IPS-20b (cell line): ENCODE measurements around the gene ZNF736.
"Not testable (repeated sequence)": the region's sequence is repeated elsewhere in the genome, so short reads cannot be mapped to it uniquely, and the experiment has no call there.

Experiments used
- H3K27ac ChIP-seq: one replicate; pipeline ENCODE4 v1.5.1; 2013; ENCODE audit warnings: low read length
- H3K27me3 ChIP-seq: 2 replicates; pipeline ENCODE4 v1.6.1; 2013; ENCODE audit warnings: mild to moderate bottlenecking, low read length, inconsistent platforms; ENCODE audit not compliant: insufficient read depth
- H3K36me3 ChIP-seq: 2 replicates; pipeline ENCODE4 v1.6.1; 2013; ENCODE audit warnings: low read depth, mild to moderate bottlenecking, inconsistent platforms, low read length, moderate library complexity; ENCODE audit not compliant: insufficient read depth
- H3K4me1 ChIP-seq: 2 replicates; pipeline ENCODE4 v1.6.1; 2013; ENCODE audit warnings: mild to moderate bottlenecking, control low read depth, inconsistent platforms, low read length, moderate library complexity; ENCODE audit not compliant: insufficient read depth
- H3K4me3 ChIP-seq: 2 replicates; pipeline ENCODE4 v1.5.1; 2013; ENCODE audit warnings: mild to moderate bottlenecking, low read length, inconsistent platforms
- H3K9ac ChIP-seq: 2 replicates; pipeline ENCODE4 v1.6.1; 2013; ENCODE audit warnings: low read depth, mild to moderate bottlenecking, inconsistent platforms, low read length, moderate library complexity
- H3K9me3 ChIP-seq: 2 replicates; pipeline ENCODE4 v1.6.1; 2013; ENCODE audit warnings: mild to moderate bottlenecking, low read depth, low read length, inconsistent platforms; ENCODE audit not compliant: insufficient read depth

Gene ZNF736

GRCh38 chr7:64313740-64314491 lies at the start of gene ZNF736:
Gene ZNF736, plus strand, starts transcription at chr7:64313961. Its CDS starts 190 bp downstream, at chr7:64314151.
- H3K4me3 ChIP-seq = no peak within 1 kb of the TSS
- peaks cover 92% of the 10 kb centered on the region for H3K9me3 ChIP-seq
- no peaks in the 10 kb centered on the region for H3K36me3 ChIP-seq
- H3K27ac ChIP-seq = no peak within 1 kb of the TSS
- no peak within 1 kb of the TSS for H3K9ac ChIP-seq
- no peaks in the 10 kb centered on the region for H3K27me3 ChIP-seq
- no peaks in the 10 kb centered on the region for H3K4me1 ChIP-seq

- no peaks in the 10 kb centered on the region for H3K36me3 ChIP-seq
- no peaks in the 10 kb centered on the region for H3K27me3 ChIP-seq
- no peak overlapping the region for H3K27ac ChIP-seq
- no peaks in the 10 kb centered on the region for H3K4me1 ChIP-seq
- H3K4me3 ChIP-seq = no peak overlapping the region
- H3K9ac ChIP-seq = no peak overlapping the region
- H3K9me3 ChIP-seq = peaks cover 91% of the 10 kb centered on the region
Observed at GRCh38 chr7:64266341-64266919, 47.3 kb upstream of the ZNF736 start.

GRCh38 chr7:64277630-64278029 lies 36.1 kb upstream of the ZNF736 start:
- H3K36me3 ChIP-seq = no peaks in the 10 kb centered on the region
- peaks cover 89% of the 10 kb centered on the region for H3K9me3 ChIP-seq

GRCh38 chr7:64294701-64295420 lies 18.9 kb upstream of the ZNF736 start:
- H3K4me3 ChIP-seq = no peak overlapping the region
- no peak overlapping the region for H3K27ac ChIP-seq
- H3K27me3 ChIP-seq = no peaks in the 10 kb centered on the region
- no peaks in the 10 kb centered on the region for H3K4me1 ChIP-seq
- H3K9ac ChIP-seq = no peak overlapping the region
- H3K36me3 ChIP-seq = no peaks in the 10 kb centered on the region
- peaks cover 93% of the 10 kb centered on the region for H3K9me3 ChIP-seq

More at GRCh38 chr7:64277630-64278029, 36.1 kb upstream of the ZNF736 start:
- no peak overlapping the region for H3K27ac ChIP-seq
- no peak overlapping the region; the same call in 1 of the 2 replicates for H3K4me3 ChIP-seq
- H3K9ac ChIP-seq = no peak overlapping the region
- H3K4me1 ChIP-seq = no peaks in the 10 kb centered on the region
- no peaks in the 10 kb centered on the region for H3K27me3 ChIP-seq

- H3K9ac ChIP-seq, H3K27me3 ChIP-seq, H3K36me3 ChIP-seq, H3K4me3 ChIP-seq, H3K27ac ChIP-seq, H3K4me1 ChIP-seq: not testable (repeated sequence)
- H3K9me3 ChIP-seq = peaks cover 94% of the 10 kb centered on the region
Observed at GRCh38 chr7:64297418-64297817, 16.3 kb upstream of the ZNF736 start.

GRCh38 chr7:64300641-64301405 lies 12.9 kb upstream of the ZNF736 start:
- Histone ChIP-seq H3K9ac (no peak overlapping the region), H3K4me3 (no peak overlapping the region), H3K27ac (no peak overlapping the region), H3K36me3 (no peaks in the 10 kb centered on the region), H3K27me3 (no peaks in the 10 kb centered on the region), H3K9me3 (peaks cover 97% of the 10 kb centered on the region), H3K4me1 (no peaks in the 10 kb centered on the region)

- Histone ChIP-seq H3K27me3 (no peaks in the 10 kb centered on the region), H3K4me3 (no peak overlapping the region), H3K9ac (no peak overlapping the region), H3K9me3 (peaks cover 88% of the 10 kb centered on the region), H3K4me1 (no peaks in the 10 kb centered on the region), H3K27ac (no peak overlapping the region), H3K36me3 (no peaks in the 10 kb centered on the region)
Observed at GRCh38 chr7:64307254-64308015, 6.3 kb upstream of the ZNF736 start.

GRCh38 chr7:64308016-64308270 lies 5.8 kb upstream of the ZNF736 start:
- Histone ChIP-seq H3K9ac (no peak overlapping the region), H3K4me3 (no peak overlapping the region), H3K36me3 (no peaks in the 10 kb centered on the region), H3K9me3 (peaks cover 88% of the 10 kb centered on the region), H3K27ac (no peak overlapping the region), H3K4me1 (no peaks in the 10 kb centered on the region), H3K27me3 (no peaks in the 10 kb centered on the region)

GRCh38 chr7:64310426-64310825 lies 3.3 kb upstream of the ZNF736 start:
- no peaks in the 10 kb centered on the region for H3K36me3 ChIP-seq
- H3K9me3 ChIP-seq = peaks cover 89% of the 10 kb centered on the region
- no peak overlapping the region for H3K9ac ChIP-seq
- H3K4me1 ChIP-seq = no peaks in the 10 kb centered on the region
- H3K27ac ChIP-seq = no peak overlapping the region
- no peak overlapping the region for H3K4me3 ChIP-seq
- no peaks in the 10 kb centered on the region for H3K27me3 ChIP-seq

GRCh38 chr7:64312826-64313225 lies 935 bp upstream of the ZNF736 start:
- Histone ChIP-seq H3K9me3 (peaks cover 93% of the 10 kb centered on the region), H3K9ac (no peak overlapping the region)

GRCh38 chr7:64314566-64314965 lies 805 bp downstream of the ZNF736 start:
- H3K27ac ChIP-seq = no peak overlapping the region
- H3K9me3 ChIP-seq = peaks cover 91% of the 10 kb centered on the region
- H3K27me3 ChIP-seq = no peaks in the 10 kb centered on the region
- no peaks in the 10 kb centered on the region for H3K36me3 ChIP-seq
- no peak overlapping the region for H3K4me3 ChIP-seq
- no peaks in the 10 kb centered on the region for H3K4me1 ChIP-seq
- no peak overlapping the region for H3K9ac ChIP-seq

More at GRCh38 chr7:64312826-64313225, 935 bp upstream of the ZNF736 start:
- Histone ChIP-seq H3K27ac (no peak overlapping the region), H3K27me3 (no peaks in the 10 kb centered on the region), H3K4me1 (no peaks in the 10 kb centered on the region), H3K4me3 (no peak overlapping the region), H3K36me3 (no peaks in the 10 kb centered on the region)
